HG03354 (cell line): ENCODE measurements around the gene TAOK2.

Source experiments
- ATAC-seq: cut with Tn5 transposase; IDR thresholded peaks from one replicate; pipeline ENCODE4 v1.9.1; 2021; ENCODE audit warnings: mild to moderate bottlenecking; ENCODE audit not compliant: unreplicated experiment, poor library complexity, severe bottlenecking

TAOK2 gene

GRCh38 chr16:29962344-29962994, 11.2 kb upstream of the TAOK2 start:
- ATAC-seq = no peak

GRCh38 chr16:29963021-29963743, 10.5 kb upstream of the TAOK2 start:
- ATAC-seq = no peak

GRCh38 chr16:29968205-29968604, 5.5 kb upstream of the TAOK2 start:
- no peak for ATAC-seq

- ATAC-seq = no peak
Measured at GRCh38 chr16:29971304-29971703, 2.4 kb upstream of the TAOK2 start.

GRCh38 chr16:29972500-29972899, 1.2 kb upstream of the TAOK2 start:
- ATAC-seq = no peak

GRCh38 chr16:29972992-29973383, 680 bp upstream of the TAOK2 start:
- ATAC-seq = no peak

- ATAC-seq = no peak
Measured at GRCh38 chr16:29974291-29975133, 844 bp downstream of the TAOK2 start.

GRCh38 chr16:29975134-29975538, 1.5 kb downstream of the TAOK2 start:
- ATAC-seq = no peak

- no peak for ATAC-seq
Measured at GRCh38 chr16:29975811-29976511, 2.3 kb downstream of the TAOK2 start.

- ATAC-seq = no peak
Measured at GRCh38 chr16:29977063-29977825, 3.6 kb downstream of the TAOK2 start.

- ATAC-seq = no peak
Measured at GRCh38 chr16:29978081-29978480, 4.4 kb downstream of the TAOK2 start.

- ATAC-seq = no peak
Measured at GRCh38 chr16:29978564-29979270, 5.0 kb downstream of the TAOK2 start.

GRCh38 chr16:29982560-29983419, 9.1 kb downstream of the TAOK2 start:
- no peak for ATAC-seq

- no peak for ATAC-seq
Measured at GRCh38 chr16:29983420-29984136, 9.9 kb downstream of the TAOK2 start.

GRCh38 chr16:29984137-29984763, 10.6 kb downstream of the TAOK2 start:
- ATAC-seq = no peak

GRCh38 chr16:29984764-29985147, 11.1 kb downstream of the TAOK2 start:
- no peak for ATAC-seq

- ATAC-seq = no peak
Measured at GRCh38 chr16:29985271-29985811, 11.7 kb downstream of the TAOK2 start.
